Hepatocyte (in vitro differentiated cells): Measurements from ENCODE around the gene ALG14. TPM values are rescaled to one million over a fixed set of nuclear protein-coding genes. Genes with fewer than 3 reads are reported as not detected.
A peak's percentile ranks its signal among the peaks of the same experiment; 100 is the strongest.

ENCODE experiments used
- DNase-seq: peaks from one replicate; pipeline ENCODE4 v3.0.0-alpha.2; 2016; ENCODE audit warnings: low spot score
- H2AFZ ChIP-seq: fragments of 200-600 bp; sonication (generic); 2 replicates; pipeline ENCODE4 v1.6.0; 2016; ENCODE audit warnings: antibody characterized with exemption, mild to moderate bottlenecking
- H3K27ac ChIP-seq: fragments of 200-600 bp; sonication (generic); 2 replicates; pipeline ENCODE4 v1.5.1; 2016; ENCODE audit warnings: mild to moderate bottlenecking
- H3K27me3 ChIP-seq: fragments of 200-600 bp; sonication (generic); 2 replicates; pipeline ENCODE4 v1.6.1; 2016
- H3K36me3 ChIP-seq: fragments of 200-600 bp; sonication (generic); replicated peaks from 2 replicates; pipeline ENCODE4 v1.5.1; 2016; ENCODE audit warnings: low read depth; ENCODE audit not compliant: insufficient read depth
- H3K4me1 ChIP-seq: fragments of 200-600 bp; sonication (generic); 2 replicates; pipeline ENCODE4 v1.5.1; 2016; ENCODE audit warnings: mild to moderate bottlenecking, moderate library complexity; ENCODE audit not compliant: insufficient read depth
- H3K4me2 ChIP-seq: fragments of 200-600 bp; sonication (generic); 2 replicates; pipeline ENCODE4 v1.6.0; 2016
- H3K4me3 ChIP-seq: fragments of 200-600 bp; sonication (generic); 2 replicates; pipeline ENCODE4 v1.5.1; 2016; ENCODE audit warnings: mild to moderate bottlenecking
- H3K79me2 ChIP-seq: fragments of 200-600 bp; sonication (generic); 2 replicates; pipeline ENCODE4 v1.6.0; 2017; ENCODE audit warnings: mild to moderate bottlenecking
- H3K9me2 ChIP-seq: fragments of 200-600 bp; sonication (generic); replicated peaks from 2 replicates; pipeline ENCODE4 v1.6.0; 2017; ENCODE audit warnings: mild to moderate bottlenecking; ENCODE audit not compliant: insufficient read depth
- H3K9me3 ChIP-seq: fragments of 200-600 bp; sonication (generic); 2 replicates; pipeline ENCODE4 v1.5.1; 2016; ENCODE audit warnings: low read depth, mild to moderate bottlenecking
- H4K20me1 ChIP-seq: fragments of 200-600 bp; sonication (generic); 2 replicates; pipeline ENCODE4 v1.6.0; 2016; ENCODE audit warnings: mild to moderate bottlenecking; ENCODE audit not compliant: insufficient read depth, poor library complexity, severe bottlenecking
- EZH2 ChIP-seq: fragments of 200-600 bp; sonication (generic); IDR thresholded peaks from 2 replicates; pipeline ENCODE4 v1.6.1; 2016; ENCODE audit warnings: antibody characterized with exemption, mild to moderate bottlenecking, borderline replicate concordance
- EZH2phosphoT487 ChIP-seq: fragments of 200-600 bp; sonication (generic); IDR thresholded peaks from one replicate; pipeline ENCODE4 v1.6.1; 2018; ENCODE audit warnings: antibody characterized with exemption, mild to moderate bottlenecking, low read depth, moderate library complexity; ENCODE audit not compliant: unreplicated experiment, severe bottlenecking
- WGBS: methylation state at CpG from one replicate; pipeline ENCODE4 v1.1.6; 2016; ENCODE audit warnings: low lambda C conversion rate; ENCODE audit errors: missing lambda C conversion rate; 5-methylcytosine and 5-hydroxymethylcytosine counted together
- polyA plus RNA-seq: library from polyadenylated mRNA; unstranded; fragments of >200 nt; fragmentation: Nextera tagmentation; extraction: Ambion mirVana; gene quantifications from 2 replicates; pipeline ENCODE4 v1.2.1, GENCODE V29; 2016
- total RNA-seq: library from RNA; depleted of rRNA; stranded (reverse); fragments of >200 nt; gene quantifications from 2 replicates; pipeline ENCODE4 v1.2.3, GENCODE V29; 2014
- TF ChIP-seq, protein P1 (sequence below): fragments of 200-600 bp; sonication (generic); IDR thresholded peaks from 2 replicates; pipeline ENCODE4 v1.5.1; 2016; ENCODE audit warnings: antibody characterized with exemption, mild to moderate bottlenecking; ENCODE audit not compliant: poor library complexity

Gene ALG14
- total and polyA plus RNA-seq, 2 experiments from 2014 or later, result 2.5 to 22.5 TPM

GRCh38 chr1:95002164-95002539 lies 70.6 kb downstream of the ALG14 start:
- H3K4me1 ChIP-seq, result peaks cover 20% of the 10 kb centered on the region
- H3K27me3 ChIP-seq, result no peaks in the 10 kb centered on the region
- H3K36me3 ChIP-seq, result no peaks in the 10 kb centered on the region
- no peaks in the 10 kb centered on the region for H3K9me3 ChIP-seq
- H4K20me1 ChIP-seq, result no peaks in the 10 kb centered on the region
- no peaks in the 10 kb centered on the region for H3K79me2 ChIP-seq
- H3K4me2 ChIP-seq, result peak overlapping the region; percentile 21
- no peaks in the 10 kb centered on the region for H3K9me2 ChIP-seq
- DNase-seq, result no peak
- no peak overlapping the region for H3K4me3 ChIP-seq
- no peak overlapping the region for H2AFZ ChIP-seq
- TF ChIP-seq EZH2phosphoT487, result no peak
- TF ChIP-seq EZH2, result no peak
- TF ChIP-seq, protein P1, sequence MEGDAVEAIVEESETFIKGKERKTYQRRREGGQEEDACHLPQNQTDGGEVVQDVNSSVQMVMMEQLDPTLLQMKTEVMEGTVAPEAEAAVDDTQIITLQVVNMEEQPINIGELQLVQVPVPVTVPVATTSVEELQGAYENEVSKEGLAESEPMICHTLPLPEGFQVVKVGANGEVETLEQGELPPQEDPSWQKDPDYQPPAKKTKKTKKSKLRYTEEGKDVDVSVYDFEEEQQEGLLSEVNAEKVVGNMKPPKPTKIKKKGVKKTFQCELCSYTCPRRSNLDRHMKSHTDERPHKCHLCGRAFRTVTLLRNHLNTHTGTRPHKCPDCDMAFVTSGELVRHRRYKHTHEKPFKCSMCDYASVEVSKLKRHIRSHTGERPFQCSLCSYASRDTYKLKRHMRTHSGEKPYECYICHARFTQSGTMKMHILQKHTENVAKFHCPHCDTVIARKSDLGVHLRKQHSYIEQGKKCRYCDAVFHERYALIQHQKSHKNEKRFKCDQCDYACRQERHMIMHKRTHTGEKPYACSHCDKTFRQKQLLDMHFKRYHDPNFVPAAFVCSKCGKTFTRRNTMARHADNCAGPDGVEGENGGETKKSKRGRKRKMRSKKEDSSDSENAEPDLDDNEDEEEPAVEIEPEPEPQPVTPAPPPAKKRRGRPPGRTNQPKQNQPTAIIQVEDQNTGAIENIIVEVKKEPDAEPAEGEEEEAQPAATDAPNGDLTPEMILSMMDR, result no peak
- H3K27ac ChIP-seq, result peak overlapping the region; percentile 8
- 64% methylated on average over 4 of the region's 5 CpGs for WGBS

DNA sequence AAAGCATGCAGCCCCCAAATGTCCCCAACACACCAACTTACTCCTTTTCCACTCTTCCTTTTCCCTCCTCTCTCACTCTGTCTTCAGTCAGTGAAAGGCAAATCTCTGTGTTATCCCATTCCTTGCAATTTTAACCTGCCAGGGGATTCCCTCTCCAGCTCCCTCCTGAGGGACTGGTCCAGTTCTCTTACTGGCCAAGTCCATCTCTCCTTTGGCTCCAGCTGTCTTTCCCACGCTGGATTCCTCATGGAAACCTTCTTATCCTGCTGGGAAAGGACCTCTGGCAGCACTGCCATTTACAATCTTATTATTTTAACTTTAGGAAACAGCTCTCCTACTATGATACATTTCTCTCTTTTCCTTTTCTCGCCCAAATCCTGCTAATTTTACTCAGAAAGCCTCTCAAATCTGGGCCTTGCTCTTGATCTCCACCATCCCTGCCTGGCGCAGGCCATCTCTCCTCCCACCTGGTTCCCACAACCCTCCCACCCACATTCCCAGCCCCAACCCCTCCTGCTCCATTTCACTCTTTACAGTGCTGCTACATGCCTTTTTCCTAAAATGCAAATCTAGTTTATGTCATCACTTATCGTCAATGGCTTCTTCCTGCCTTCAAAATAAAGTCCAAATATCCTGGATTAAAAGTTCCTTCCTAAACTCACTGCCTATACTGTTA lies 73.2 kb downstream of the ALG14 start:
- no peaks in the 10 kb centered on the region for H3K36me3 ChIP-seq
- no peak for TF ChIP-seq EZH2phosphoT487
- TF ChIP-seq, protein P1, result no peak
- no peak for TF ChIP-seq EZH2
- no peak overlapping the region for H3K4me3 ChIP-seq
- 96% methylated on average over 4 of the region's 4 CpGs for WGBS
- DNase-seq, result no peak
- H3K27ac ChIP-seq, result no peak overlapping the region
- H3K79me2 ChIP-seq, result no peaks in the 10 kb centered on the region
- H3K4me1 ChIP-seq, result peaks cover 20% of the 10 kb centered on the region
- H2AFZ ChIP-seq, result no peak overlapping the region
- H4K20me1 ChIP-seq, result no peaks in the 10 kb centered on the region
- no peaks in the 10 kb centered on the region for H3K27me3 ChIP-seq
- no peaks in the 10 kb centered on the region for H3K9me2 ChIP-seq
- H3K9me3 ChIP-seq, result no peaks in the 10 kb centered on the region
- no peak overlapping the region for H3K4me2 ChIP-seq

DNA sequence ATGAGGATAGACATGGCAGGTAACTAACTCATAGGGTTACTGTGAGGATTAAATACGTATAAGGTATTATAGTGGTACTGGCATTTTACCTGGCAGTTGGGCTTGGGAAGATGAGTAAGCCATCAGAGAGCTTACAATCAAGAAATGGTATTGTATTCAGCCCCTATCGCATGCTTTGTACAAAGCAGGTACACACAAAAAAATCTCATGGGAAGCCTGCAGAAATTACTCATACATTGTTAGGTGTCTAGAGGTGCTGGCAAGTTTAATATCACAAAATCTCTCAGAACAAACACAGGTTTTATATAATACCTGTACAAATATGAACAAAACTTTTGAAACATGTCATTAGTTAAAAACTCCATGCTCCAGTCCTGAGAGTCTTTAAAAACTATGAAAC lies 74.0 kb downstream of the ALG14 start:
- no peaks in the 10 kb centered on the region for H4K20me1 ChIP-seq
- no peak overlapping the region for H3K4me2 ChIP-seq
- TF ChIP-seq EZH2 (no peak), EZH2phosphoT487 (no peak)
- TF ChIP-seq, protein P1, result no peak
- no peaks in the 10 kb centered on the region for H3K79me2 ChIP-seq
- peaks cover 20% of the 10 kb centered on the region for H3K4me1 ChIP-seq
- no peak overlapping the region for H3K27ac ChIP-seq
- no peaks in the 10 kb centered on the region for H3K9me3 ChIP-seq
- no peaks in the 10 kb centered on the region for H3K9me2 ChIP-seq
- no peak overlapping the region for H2AFZ ChIP-seq
- 94% methylated on average over 2 of the region's 2 CpGs for WGBS
- no peak for DNase-seq
- H3K36me3 ChIP-seq, result no peaks in the 10 kb centered on the region
- no peaks in the 10 kb centered on the region for H3K27me3 ChIP-seq
- H3K4me3 ChIP-seq, result no peak overlapping the region
